ENCODE results near the gene SPOCK1.

SPOCK1 gene

GRCh38 chr5:137305971-137306602 lies 193.0 kb downstream of the SPOCK1 start:
- DNase-seq, result no peak
- no peak overlapping the region for H3K4me3 ChIP-seq (ENCODE audit: low read depth, low read length)
- H3K4me1 ChIP-seq, result peaks cover 5% of the 10 kb centered on the region; the same call in 1 of the 2 replicates
- no peaks in the 10 kb centered on the region; the same call in 1 of the 2 replicates for H3K27me3 ChIP-seq
- no peak for TF ChIP-seq CTCF (IDR thresholded peaks at IDR 0.05; ENCODE audit: low read depth, low read length)
- H3K9me3 ChIP-seq, result no peaks in the 10 kb centered on the region
- H3K36me3 ChIP-seq, result no peaks in the 10 kb centered on the region

- no peak for TF ChIP-seq CTCF (IDR thresholded peaks at IDR 0.05; ENCODE audit: low read depth, low read length)
- Histone ChIP-seq H3K4me1 (peaks cover 5% of the 10 kb centered on the region; the same call in 1 of the 2 replicates), H3K9me3 (no peaks in the 10 kb centered on the region), H3K4me3 (ENCODE audit: low read depth, low read length) (no peak overlapping the region), H3K36me3 (no peaks in the 10 kb centered on the region), H3K27me3 (no peaks in the 10 kb centered on the region; the same call in 1 of the 2 replicates)
- no peak for DNase-seq
Observed at GRCh38 chr5:137304226-137304874, 194.8 kb downstream of the SPOCK1 start.

- Histone ChIP-seq H3K36me3 (no peaks in the 10 kb centered on the region), H3K9me3 (no peaks in the 10 kb centered on the region), H3K27me3 (no peaks in the 10 kb centered on the region; the same call in 1 of the 2 replicates), H3K4me1 (peaks cover 5% of the 10 kb centered on the region; the same call in 1 of the 2 replicates), H3K4me3 (ENCODE audit: low read depth, low read length) (no peak overlapping the region)
- no peak for TF ChIP-seq CTCF (IDR thresholded peaks at IDR 0.05; ENCODE audit: low read depth, low read length)
- no peak for DNase-seq
Observed at GRCh38 chr5:137303509-137303908, 195.6 kb downstream of the SPOCK1 start.

GRCh38 chr5:137300411-137301240 lies 198.5 kb downstream of the SPOCK1 start:
- no peak for DNase-seq
- Histone ChIP-seq H3K36me3 (no peaks in the 10 kb centered on the region), H3K4me3 (ENCODE audit: low read depth, low read length) (no peak overlapping the region), H3K9me3 (no peaks in the 10 kb centered on the region), H3K27me3 (no peaks in the 10 kb centered on the region; the same call in 1 of the 2 replicates), H3K4me1 (no peaks in the 10 kb centered on the region; the same call in 1 of the 2 replicates)
- no peak for TF ChIP-seq CTCF (IDR thresholded peaks at IDR 0.05; ENCODE audit: low read depth, low read length)

GRCh38 chr5:137296213-137296781 lies 202.8 kb downstream of the SPOCK1 start:
- no peaks in the 10 kb centered on the region for H3K9me3 ChIP-seq
- H3K36me3 ChIP-seq, result no peaks in the 10 kb centered on the region
- H3K4me3 ChIP-seq (ENCODE audit: low read depth, low read length), result no peak overlapping the region
- H3K27me3 ChIP-seq, result no peaks in the 10 kb centered on the region
- H3K4me1 ChIP-seq, result no peaks in the 10 kb centered on the region
- DNase-seq, result no peak
- TF ChIP-seq CTCF (IDR thresholded peaks at IDR 0.05; ENCODE audit: low read depth, low read length), result no peak

All from BE2C (cell line).